Caco-2 (cell line): ENCODE results near the gene SIRT2. TPM values are rescaled to one million over a fixed set of nuclear protein-coding genes. Genes with fewer than 3 reads are reported as not detected.

Experiments used
- BruUV-seq: library from RNA; stranded (reverse); fragments of 400-500 nt; replicated peaks from 2 replicates; lab custom pipeline; 2021; lab: Mats Ljungman, UMichigan
- CTCF ChIA-PET: fragments of 300-600 bp; sonication (Branson Sonifier 250); formaldehyde crosslinking; loops from one replicate; lab custom pipeline; 2022; ENCODE audit warnings: antibody characterized with exemption; lab: Charles Lee
- POLR2A ChIA-PET: fragments of 300-600 bp; sonication (Branson Sonifier 250); formaldehyde crosslinking; loops from one replicate; lab custom pipeline; 2022; ENCODE audit warnings: antibody characterized with exemption; lab: Charles Lee
- DNase-seq, 2 experiments: peaks; one replicate each; pipeline versions ENCODE4 v3.0.0 to v3.0.0-alpha.2; 2020 to 2022
- H3K27me3 ChIP-seq: replicated peaks from 2 replicates; pipeline ENCODE4 v1.6.0; 2011; ENCODE audit warnings: low read length; ENCODE audit not compliant: control insufficient read depth, insufficient read depth
- H3K36me3 ChIP-seq: 2 replicates; pipeline ENCODE4 v1.5.1; 2011; ENCODE audit warnings: low read length; ENCODE audit not compliant: control insufficient read depth, insufficient read depth
- H3K4me1 ChIP-seq: fragments of 250-450 bp; sonication (Bioruptor Pico); 2 replicates; pipeline ENCODE4 v1.5.1; 2020; ENCODE audit warnings: mild to moderate bottlenecking
- H3K4me3 ChIP-seq: 2 replicates; pipeline ENCODE4 v1.5.1; 2011; ENCODE audit warnings: low read depth, mild to moderate bottlenecking, control low read depth, low read length
- H3K9me3 ChIP-seq: fragments of 250-450 bp; sonication (Bioruptor Pico); 2 replicates; pipeline ENCODE4 v1.5.1; 2020; ENCODE audit warnings: mild to moderate bottlenecking, moderate library complexity
- H3K27ac Mint-ChIP-seq: one replicate; pipeline ENCODE4 v1.8.0; 2022; ENCODE audit warnings: mixed read lengths; ENCODE audit not compliant: unreplicated experiment
- H3K27me3 Mint-ChIP-seq: one replicate; pipeline ENCODE4 v1.8.0; 2022; ENCODE audit warnings: mixed read lengths; ENCODE audit not compliant: insufficient read depth, unreplicated experiment
- H3K36me3 Mint-ChIP-seq: one replicate; pipeline ENCODE4 v1.8.0; 2022; ENCODE audit warnings: mild to moderate bottlenecking, mixed read lengths; ENCODE audit not compliant: insufficient read depth, unreplicated experiment
- H3K4me1 Mint-ChIP-seq: one replicate; pipeline ENCODE4 v1.8.0; 2022; ENCODE audit warnings: low read depth, mixed read lengths; ENCODE audit not compliant: unreplicated experiment
- H3K4me3 Mint-ChIP-seq: one replicate; pipeline ENCODE4 v1.8.0; 2022; ENCODE audit warnings: mild to moderate bottlenecking, moderate library complexity, mixed read lengths; ENCODE audit not compliant: unreplicated experiment
- H3K9me3 Mint-ChIP-seq: one replicate; pipeline ENCODE4 v1.8.0; 2022; ENCODE audit warnings: mixed read lengths; ENCODE audit not compliant: unreplicated experiment
- intact Hi-C: fragments of 100-400 bp; cut with micrococcal nuclease; formaldehyde crosslinking; loops from one replicate; pipeline ENCODE4 v1.10.0; 2022; ENCODE audit not compliant: unreplicated experiment
- total RNA-seq: library from RNA; stranded (reverse); gene quantifications from 2 replicates; pipeline ENCODE4 v1.2.3, GENCODE V29; 2022
- TF ChIP-seq, protein P1 (sequence below), 2 experiments: fragments of 200-600 bp in 1 of 2; IDR thresholded peaks; 1 replicate in 1 of 2; 2 replicates in 1 of 2; pipeline versions ENCODE4 v1.5.1 to v1.8.0; 2011 to 2022; ENCODE audit warnings: antibody characterized with exemption in 1 of 2, control low read depth in 1 of 2, inconsistent platforms in 1 of 2, low read depth in 1 of 2, low read length in 1 of 2, mild to moderate bottlenecking in 1 of 2, moderate library complexity in 1 of 2; ENCODE audit not compliant: insufficient read depth in 1 of 2, severe bottlenecking in 1 of 2, unreplicated experiment in 1 of 2

The SIRT2 gene
- total RNA-seq, 1 experiment from 2014 or later: 33.3 TPM

GRCh38 chr19:38915329-38916321 lies 16.2 kb upstream of the SIRT2 start:
- ChIA-PET CTCF (no interaction called here), POLR2A (no interaction called here)
- no peak overlapping the region for H3K4me3 ChIP-seq
- H3K9me3 Mint-ChIP-seq: no peaks in the 10 kb centered on the region
- TF ChIP-seq, protein P1, sequence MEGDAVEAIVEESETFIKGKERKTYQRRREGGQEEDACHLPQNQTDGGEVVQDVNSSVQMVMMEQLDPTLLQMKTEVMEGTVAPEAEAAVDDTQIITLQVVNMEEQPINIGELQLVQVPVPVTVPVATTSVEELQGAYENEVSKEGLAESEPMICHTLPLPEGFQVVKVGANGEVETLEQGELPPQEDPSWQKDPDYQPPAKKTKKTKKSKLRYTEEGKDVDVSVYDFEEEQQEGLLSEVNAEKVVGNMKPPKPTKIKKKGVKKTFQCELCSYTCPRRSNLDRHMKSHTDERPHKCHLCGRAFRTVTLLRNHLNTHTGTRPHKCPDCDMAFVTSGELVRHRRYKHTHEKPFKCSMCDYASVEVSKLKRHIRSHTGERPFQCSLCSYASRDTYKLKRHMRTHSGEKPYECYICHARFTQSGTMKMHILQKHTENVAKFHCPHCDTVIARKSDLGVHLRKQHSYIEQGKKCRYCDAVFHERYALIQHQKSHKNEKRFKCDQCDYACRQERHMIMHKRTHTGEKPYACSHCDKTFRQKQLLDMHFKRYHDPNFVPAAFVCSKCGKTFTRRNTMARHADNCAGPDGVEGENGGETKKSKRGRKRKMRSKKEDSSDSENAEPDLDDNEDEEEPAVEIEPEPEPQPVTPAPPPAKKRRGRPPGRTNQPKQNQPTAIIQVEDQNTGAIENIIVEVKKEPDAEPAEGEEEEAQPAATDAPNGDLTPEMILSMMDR (IDR thresholded peaks at IDR 0.05; ENCODE audit: insufficient read depth in 1 of 2, low read depth in 1 of 2, low read length in 1 of 2, severe bottlenecking in 1 of 2, unreplicated experiment in 1 of 2): no peak
- H3K36me3 Mint-ChIP-seq: peaks cover 25% of the 10 kb centered on the region
- no peak for DNase-seq
- TSS peak; percentile 24 for BruUV-seq
- H3K27ac Mint-ChIP-seq: peak overlapping the region; percentile 37
- H3K27me3 ChIP-seq: no peaks in the 10 kb centered on the region
- no peaks in the 10 kb centered on the region for H3K4me1 Mint-ChIP-seq
- no peaks in the 10 kb centered on the region for H3K4me1 ChIP-seq
- no peaks in the 10 kb centered on the region; the same call in 1 of the 2 replicates for H3K36me3 ChIP-seq
- H3K9me3 ChIP-seq: no peaks in the 10 kb centered on the region
- intact Hi-C loops: no loop called here
- no peak overlapping the region for H3K4me3 Mint-ChIP-seq
- no peaks in the 10 kb centered on the region for H3K27me3 Mint-ChIP-seq

GRCh38 chr19:38913958-38914357 lies 14.5 kb upstream of the SIRT2 start:
- Mint-ChIP-seq H3K27ac (no peak overlapping the region), H3K4me1 (no peaks in the 10 kb centered on the region), H3K9me3 (no peaks in the 10 kb centered on the region), H3K36me3 (peaks cover 25% of the 10 kb centered on the region), H3K27me3 (no peaks in the 10 kb centered on the region), H3K4me3 (no peak overlapping the region)
- no peak for DNase-seq
- POLR2A ChIA-PET: no interaction called here
- BruUV-seq: no TSS peak
- no peaks in the 10 kb centered on the region for H3K4me1 ChIP-seq
- intact Hi-C loops: no loop called here
- CTCF ChIA-PET: no interaction called here
- no peaks in the 10 kb centered on the region; the same call in 1 of the 2 replicates for H3K36me3 ChIP-seq
- no peaks in the 10 kb centered on the region for H3K9me3 ChIP-seq
- H3K4me3 ChIP-seq: no peak overlapping the region
- TF ChIP-seq, protein P1 (IDR thresholded peaks at IDR 0.05; ENCODE audit: insufficient read depth in 1 of 2, low read depth in 1 of 2, low read length in 1 of 2, severe bottlenecking in 1 of 2, unreplicated experiment in 1 of 2): no peak
- no peaks in the 10 kb centered on the region for H3K27me3 ChIP-seq

DNA sequence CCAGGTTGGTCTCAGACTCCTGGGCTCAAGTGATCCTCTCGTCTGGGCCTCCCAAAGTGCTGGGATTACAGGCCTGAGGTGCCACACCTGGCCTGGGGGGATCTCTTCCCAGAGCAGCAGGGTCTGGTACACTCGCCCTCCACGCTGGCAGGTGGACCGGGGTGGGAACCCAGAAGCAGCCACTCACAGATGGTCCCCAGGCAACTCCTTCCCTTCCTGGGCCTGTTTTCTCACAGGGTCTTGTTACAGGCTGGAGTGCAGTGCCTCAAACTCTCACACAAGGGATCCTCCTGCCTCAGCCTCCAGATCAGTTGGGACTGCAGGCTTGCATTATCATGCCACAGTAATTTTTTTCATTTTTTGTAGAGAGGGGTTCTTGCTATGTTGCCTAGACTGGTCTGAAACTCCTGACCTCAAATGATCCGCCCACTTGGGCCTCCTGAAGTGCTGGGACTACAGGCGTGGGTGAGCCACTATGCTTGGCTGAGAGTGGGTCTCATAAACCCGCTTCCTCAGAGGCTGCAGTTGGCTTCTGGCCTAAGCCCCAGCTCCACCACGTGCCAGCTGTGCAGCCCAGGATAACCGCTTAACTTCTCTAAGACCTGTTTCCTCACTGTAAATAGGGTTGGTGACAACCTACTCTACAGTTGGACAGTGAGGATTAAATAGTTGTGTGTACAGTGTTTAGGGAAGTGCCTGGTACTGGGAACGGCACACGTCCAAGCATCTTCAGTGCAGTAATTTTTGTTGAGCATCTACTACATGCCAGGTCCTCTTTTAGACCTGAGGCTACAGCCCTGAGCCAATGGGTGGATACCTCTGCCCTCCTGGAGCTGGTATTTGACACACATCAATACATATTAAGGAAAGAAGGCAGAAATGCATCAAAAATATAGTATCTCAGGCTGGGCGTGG lies 13.4 kb upstream of the SIRT2 start:
- no peak for DNase-seq
- TF ChIP-seq, protein P1 (IDR thresholded peaks at IDR 0.05; ENCODE audit: insufficient read depth in 1 of 2, low read depth in 1 of 2, low read length in 1 of 2, severe bottlenecking in 1 of 2, unreplicated experiment in 1 of 2): no peak
- ChIA-PET CTCF (interaction anchor here (0.5 kb wide), 1 partner anchor 180 kb away, joined by 5 read pairs; no protein-coding TSS in a partner anchor), POLR2A (interaction anchor here (0.6 kb wide), 1 partner anchor 99 kb away, joined by 3 read pairs; no protein-coding TSS in a partner anchor)
- Mint-ChIP-seq H3K4me1 (no peaks in the 10 kb centered on the region), H3K36me3 (peaks cover 26% of the 10 kb centered on the region), H3K27ac (no peak overlapping the region), H3K4me3 (no peak overlapping the region), H3K27me3 (no peaks in the 10 kb centered on the region), H3K9me3 (no peaks in the 10 kb centered on the region)
- no TSS peak for BruUV-seq
- no peaks in the 10 kb centered on the region for H3K27me3 ChIP-seq
- intact Hi-C loops: no loop called here
- H3K9me3 ChIP-seq: no peaks in the 10 kb centered on the region; the same call in 1 of the 2 replicates
- H3K4me3 ChIP-seq: no peak overlapping the region
- no peaks in the 10 kb centered on the region; the same call in 1 of the 2 replicates for H3K36me3 ChIP-seq
- H3K4me1 ChIP-seq: no peaks in the 10 kb centered on the region
